Measurements from ENCODE around the gene ADAMTS10.
"Not testable (repeated sequence)": the region's sequence is repeated elsewhere in the genome, so short reads cannot be mapped to it uniquely, and the experiment has no call there.

The ADAMTS10 gene

DNA sequence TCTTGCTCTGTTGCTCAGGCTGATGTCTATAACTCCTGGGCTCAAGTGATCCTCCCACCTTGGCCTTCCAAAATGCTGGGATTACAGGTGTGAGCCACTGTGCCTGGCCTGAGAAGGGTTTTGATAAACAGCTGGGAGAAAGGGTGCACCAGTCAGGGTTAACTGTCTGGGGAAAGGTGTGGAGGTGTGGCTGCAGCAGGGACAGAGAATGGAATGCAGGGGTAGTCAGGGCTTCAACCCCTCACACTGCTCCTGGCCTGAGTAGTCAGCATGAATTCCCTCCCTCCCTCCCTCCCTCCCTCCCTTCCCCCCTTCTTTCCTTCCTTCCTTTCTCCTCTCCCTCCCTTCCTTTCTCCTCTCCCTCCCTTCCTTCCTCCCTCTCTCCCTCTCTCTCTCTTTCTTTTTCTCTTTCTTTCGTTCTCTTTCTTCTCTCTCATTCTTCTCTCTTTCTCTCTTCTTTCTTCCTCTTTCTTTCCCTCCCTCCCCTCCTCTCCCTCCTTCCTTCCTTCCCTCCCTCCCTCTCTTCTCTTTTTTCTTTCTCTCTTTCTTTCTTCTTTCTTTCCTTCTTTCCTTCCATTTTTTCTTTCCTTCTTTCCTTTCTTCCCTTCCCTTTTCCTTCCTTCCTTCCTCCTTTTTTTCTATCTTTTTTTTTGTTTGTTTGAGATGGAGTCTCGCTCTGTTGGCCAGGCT lies 49.3 kb downstream of the ADAMTS10 start:
- no peak for DNase-seq (ENCODE audit: low spot score)

DNA sequence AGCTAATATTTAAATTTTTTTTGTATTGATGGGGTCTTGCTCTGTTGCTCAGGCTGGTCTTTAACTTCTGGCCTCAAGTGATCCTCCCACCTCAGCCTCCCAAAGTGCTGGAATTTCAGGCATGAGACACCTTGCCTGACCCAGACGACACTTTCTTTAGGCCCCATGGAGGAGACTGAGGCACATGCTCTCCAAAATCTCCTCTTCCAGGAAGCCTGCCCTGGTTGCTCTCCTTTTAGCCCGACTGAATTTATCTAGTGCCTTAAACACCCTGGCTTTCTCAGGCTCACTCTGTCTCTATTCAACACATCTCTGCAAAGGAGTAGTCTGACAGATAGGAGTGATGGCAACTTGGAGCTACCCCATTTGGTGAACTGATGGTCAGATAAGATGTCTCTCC lies 52.2 kb downstream of the ADAMTS10 start:
- DNase-seq (ENCODE audit: low spot score), result no peak

DNA sequence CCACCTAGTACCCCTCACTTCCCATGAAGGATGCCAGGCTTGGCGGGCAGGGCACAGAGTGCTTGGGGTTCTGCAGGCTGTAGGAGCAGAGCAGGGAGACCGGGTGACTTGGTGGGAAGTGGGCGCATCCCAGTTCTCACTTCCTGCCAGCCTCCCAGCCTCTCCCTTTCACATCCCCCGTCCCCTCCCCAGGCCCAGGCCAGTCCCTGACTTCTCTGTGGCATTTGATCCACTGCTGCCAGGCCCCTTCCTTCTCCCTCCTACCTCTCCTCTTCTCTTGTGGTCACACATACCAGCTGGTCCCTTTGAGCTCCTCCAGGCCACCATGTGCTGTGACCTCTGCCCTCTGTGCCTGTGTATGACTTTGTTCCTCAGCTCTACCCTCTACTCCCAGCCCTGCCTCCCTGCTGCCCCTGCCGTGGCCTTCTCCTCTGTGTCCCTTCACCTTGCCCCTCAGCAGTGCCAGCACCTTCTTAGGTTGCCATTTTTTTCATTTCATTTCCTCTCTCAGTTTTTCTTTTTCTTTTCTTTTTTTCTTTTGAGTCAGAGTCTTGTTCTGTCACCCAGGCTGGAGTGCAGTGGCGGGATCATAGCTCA lies 52.8 kb downstream of the ADAMTS10 start:
- DNase-seq (ENCODE audit: low spot score), result no peak

DNA sequence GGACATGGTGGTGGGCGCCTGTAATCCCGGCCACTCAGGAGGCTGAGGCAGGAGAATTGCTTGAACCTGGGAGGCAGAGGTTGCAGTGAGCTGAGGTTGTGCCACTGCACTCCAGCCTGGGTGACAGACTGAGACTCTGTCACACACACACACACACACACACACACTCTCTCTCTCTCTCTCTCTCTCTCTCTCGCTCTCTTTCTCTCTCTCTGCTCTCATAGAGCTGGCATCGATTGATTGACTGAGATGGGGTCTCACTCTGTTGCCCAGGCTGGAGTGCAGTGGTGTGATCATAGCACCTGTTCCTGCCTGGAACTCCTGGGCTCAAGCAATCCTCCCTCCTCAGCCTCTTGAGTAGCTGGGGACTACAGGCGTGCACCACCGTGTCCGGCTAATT lies 56.8 kb downstream of the ADAMTS10 start:
- not testable (repeated sequence) for DNase-seq (ENCODE audit: low spot score)

GRCh38 chr19:8552810-8553209 lies 57.7 kb downstream of the ADAMTS10 start:
- DNase-seq (ENCODE audit: low spot score), result peak; percentile 50

- no peak for DNase-seq (ENCODE audit: low spot score)
Measured at GRCh38 chr19:8550070-8550469, 60.4 kb downstream of the ADAMTS10 start.

DNA sequence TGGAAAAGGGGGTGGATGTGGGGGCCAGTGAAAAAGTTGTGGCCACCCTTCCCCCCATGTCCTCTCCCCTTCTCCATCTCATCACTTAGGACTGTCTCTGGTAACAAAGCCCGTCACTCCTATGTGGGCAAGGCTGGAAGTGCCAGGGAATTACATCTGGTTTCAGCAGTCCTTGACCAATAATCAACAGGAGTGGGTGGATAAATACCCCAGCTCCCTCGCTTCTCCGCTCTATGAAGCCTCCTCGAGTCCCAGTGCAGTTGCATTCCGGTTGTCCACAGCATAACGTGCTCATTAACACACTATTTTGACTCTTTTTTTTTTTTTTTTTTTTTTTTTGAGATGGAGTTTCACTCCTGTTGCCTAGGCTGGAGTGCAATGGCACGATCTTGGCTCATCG lies 64.8 kb downstream of the ADAMTS10 start:
- peak; percentile 28 for DNase-seq (ENCODE audit: low spot score)

DNA sequence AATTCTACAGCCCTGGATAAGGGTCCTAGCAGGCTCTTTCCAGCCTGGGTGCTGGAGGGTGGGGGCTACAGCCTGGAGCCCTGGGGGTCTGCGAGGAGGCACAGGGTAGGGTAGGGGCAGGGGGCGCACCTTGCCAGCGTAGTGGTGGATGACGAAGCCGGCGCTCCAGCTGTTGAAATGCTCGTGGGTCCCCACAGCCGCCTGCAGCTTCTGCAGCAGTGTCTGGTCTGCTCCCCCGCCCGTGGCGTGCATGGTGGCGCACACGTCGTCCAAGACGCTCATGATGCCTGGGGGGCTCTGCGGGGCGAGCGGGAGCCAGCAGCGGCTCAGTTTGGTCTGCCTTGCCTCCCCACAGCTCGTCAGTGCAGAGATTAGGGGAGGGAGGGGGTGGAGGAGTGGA lies 66.3 kb downstream of the ADAMTS10 start:
- DNase-seq (ENCODE audit: low spot score), result no peak

GRCh38 chr19:8539621-8540149 lies 70.8 kb downstream of the ADAMTS10 start:
- peak; percentile 31 for DNase-seq (ENCODE audit: low spot score)

DNA sequence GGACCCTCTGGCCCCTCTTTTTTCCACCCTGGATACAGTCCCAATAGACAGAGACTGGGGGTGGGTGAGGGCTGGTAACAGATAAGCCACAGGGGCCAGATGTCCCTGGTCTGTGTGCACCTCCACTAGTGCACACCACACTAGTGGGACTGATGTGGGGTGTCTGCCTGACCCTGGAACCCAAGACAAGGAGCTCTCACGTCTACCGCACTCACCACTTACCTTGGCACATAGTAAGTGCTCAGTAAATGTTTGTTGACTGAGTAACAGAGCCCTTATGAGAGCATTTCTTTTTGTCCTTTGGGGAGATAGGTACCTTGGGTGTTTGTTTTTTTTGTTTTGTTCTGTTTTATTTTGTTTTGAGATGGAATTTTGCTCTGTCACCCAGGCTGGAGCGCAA lies 73.4 kb downstream of the ADAMTS10 start:
- no peak for DNase-seq (ENCODE audit: low spot score)

- DNase-seq (ENCODE audit: low spot score), result peak; percentile 33
Measured at GRCh38 chr19:8536282-8536681, 74.2 kb downstream of the ADAMTS10 start.

GRCh38 chr19:8532225-8532624 lies 78.3 kb downstream of the ADAMTS10 start:
- no peak for DNase-seq (ENCODE audit: low spot score)

DNA sequence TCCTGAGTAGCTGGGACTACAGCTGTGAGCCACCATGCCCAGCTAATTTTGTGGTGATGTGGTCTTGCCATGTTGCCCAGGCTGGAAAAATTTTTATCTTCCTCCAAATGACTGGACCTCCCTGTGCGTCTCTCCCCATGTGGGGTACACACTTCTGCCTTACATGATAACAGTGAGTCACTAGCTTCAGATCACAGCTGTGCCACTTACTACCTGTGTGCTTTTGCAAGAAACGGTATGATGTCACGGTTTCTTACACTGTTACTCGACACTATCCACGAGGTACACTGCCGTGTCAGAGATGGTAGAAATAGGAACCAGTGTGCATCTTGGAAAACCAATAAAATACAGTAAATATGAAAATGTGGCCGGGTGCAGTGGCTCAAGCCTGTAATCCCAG lies 79.0 kb downstream of the ADAMTS10 start:
- no peak for DNase-seq (ENCODE audit: low spot score)

Measured in ecto neural progenitor cell (in vitro differentiated cells).